D721Med (cell line): Measurements from ENCODE around the gene CFAP99.
"Not testable (repeated sequence)": the region's sequence is repeated elsewhere in the genome, so short reads cannot be mapped to it uniquely, and the experiment has no call there.

Experiments used
- DNase-seq: peaks from one replicate; pipeline ENCODE4 v3.0.0; 2011; ENCODE audit warnings: low spot score; ENCODE audit not compliant: insufficient read length
- FAIRE-seq: peaks from 2 replicates; lab custom pipeline; 2011; peaks lifted over from hg19 to GRCh38; lab: Jason Lieb, UNC
- TF ChIP-seq, protein P1 (sequence below): IDR thresholded peaks from 2 replicates; pipeline ENCODE4 v1.5.1; 2012; ENCODE audit warnings: mild to moderate bottlenecking, control low read depth; ENCODE audit not compliant: insufficient read depth; ENCODE audit errors: missing control alignments

Gene CFAP99

DNA sequence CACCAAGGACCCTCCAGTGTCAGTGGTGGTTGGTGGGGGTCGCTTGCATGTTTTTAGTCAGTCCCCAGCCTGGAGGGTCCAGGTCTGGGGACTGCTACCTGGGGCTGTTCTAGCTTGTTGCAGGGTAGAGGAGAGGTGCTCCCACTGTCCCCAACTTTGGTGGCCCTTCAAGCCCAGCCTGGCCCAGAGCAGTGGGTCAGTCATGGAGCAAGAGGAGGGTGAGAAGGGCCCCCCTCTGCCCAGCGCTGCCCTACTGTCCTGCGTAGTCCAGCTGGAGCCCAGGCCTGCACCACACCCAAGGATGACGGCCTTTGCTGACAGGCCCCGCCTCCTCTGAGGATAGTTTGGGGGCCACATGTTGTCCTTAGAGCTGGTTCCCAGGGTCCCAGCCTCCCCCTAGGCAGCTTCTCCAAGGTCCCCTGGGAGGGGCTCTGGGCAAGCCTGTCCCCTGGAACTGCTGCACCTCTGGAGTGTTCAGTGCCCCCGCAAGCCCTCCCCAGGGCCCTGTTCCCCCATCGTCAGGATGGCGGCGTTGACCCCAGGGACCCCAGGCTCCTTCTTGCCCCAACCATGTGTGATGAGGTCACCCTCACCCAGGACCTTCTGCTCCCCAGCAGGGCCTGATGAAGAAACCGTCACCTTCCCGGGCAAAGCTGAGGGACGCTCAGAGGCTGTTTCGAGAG is 6.8 kb downstream of the CFAP99 start:
- no peak for DNase-seq
- TF ChIP-seq, protein P1, sequence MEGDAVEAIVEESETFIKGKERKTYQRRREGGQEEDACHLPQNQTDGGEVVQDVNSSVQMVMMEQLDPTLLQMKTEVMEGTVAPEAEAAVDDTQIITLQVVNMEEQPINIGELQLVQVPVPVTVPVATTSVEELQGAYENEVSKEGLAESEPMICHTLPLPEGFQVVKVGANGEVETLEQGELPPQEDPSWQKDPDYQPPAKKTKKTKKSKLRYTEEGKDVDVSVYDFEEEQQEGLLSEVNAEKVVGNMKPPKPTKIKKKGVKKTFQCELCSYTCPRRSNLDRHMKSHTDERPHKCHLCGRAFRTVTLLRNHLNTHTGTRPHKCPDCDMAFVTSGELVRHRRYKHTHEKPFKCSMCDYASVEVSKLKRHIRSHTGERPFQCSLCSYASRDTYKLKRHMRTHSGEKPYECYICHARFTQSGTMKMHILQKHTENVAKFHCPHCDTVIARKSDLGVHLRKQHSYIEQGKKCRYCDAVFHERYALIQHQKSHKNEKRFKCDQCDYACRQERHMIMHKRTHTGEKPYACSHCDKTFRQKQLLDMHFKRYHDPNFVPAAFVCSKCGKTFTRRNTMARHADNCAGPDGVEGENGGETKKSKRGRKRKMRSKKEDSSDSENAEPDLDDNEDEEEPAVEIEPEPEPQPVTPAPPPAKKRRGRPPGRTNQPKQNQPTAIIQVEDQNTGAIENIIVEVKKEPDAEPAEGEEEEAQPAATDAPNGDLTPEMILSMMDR = no peak
- no peak for FAIRE-seq

DNA sequence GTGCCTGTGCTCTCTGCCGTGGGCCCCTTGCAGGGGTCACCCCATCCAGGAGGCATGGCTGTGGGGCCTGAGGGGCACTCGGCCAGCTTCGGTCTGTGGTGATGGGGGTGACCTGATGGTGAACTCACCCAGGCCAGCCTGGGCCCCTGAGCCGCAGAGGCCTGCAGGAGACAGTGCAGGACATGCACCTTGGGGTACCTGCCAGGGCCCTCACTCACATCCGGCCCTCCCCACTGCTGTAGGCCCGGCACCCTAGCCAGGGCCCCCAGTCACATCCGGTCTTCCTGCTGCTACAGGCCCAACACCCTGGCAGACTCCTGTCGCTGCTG is 7.3 kb downstream of the CFAP99 start:
- no peak for DNase-seq
- TF ChIP-seq, protein P1 = no peak
- no peak for FAIRE-seq

DNA sequence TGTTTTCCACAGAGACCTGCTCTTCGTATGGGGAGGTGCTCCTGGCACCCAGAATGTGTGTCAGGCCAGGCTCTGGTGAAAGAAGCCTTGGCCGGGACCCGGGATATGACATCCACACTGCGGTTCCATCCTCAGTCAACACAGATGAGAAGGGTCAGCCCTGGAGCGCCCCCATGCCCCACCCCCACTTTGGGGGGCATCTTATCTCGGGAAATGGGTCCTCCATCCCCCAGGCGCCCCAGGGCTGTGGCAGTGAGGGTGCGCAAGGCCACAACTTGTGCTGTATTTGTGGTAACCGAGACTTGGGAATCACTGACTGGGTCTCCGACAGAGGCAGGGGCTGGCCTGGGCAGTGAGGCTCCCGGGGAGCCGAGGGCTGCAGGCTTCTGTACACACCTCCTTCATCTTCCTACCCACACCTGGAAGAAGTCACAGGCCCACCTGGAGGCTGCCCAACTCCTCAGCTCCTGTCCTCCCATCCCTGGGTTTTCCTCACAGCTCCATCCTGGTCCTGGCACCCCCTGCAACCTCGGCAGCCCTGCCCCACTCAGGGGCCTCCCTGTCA is 8.0 kb downstream of the CFAP99 start:
- FAIRE-seq (no peak), DNase-seq (no peak)
- TF ChIP-seq, protein P1 = no peak

DNA sequence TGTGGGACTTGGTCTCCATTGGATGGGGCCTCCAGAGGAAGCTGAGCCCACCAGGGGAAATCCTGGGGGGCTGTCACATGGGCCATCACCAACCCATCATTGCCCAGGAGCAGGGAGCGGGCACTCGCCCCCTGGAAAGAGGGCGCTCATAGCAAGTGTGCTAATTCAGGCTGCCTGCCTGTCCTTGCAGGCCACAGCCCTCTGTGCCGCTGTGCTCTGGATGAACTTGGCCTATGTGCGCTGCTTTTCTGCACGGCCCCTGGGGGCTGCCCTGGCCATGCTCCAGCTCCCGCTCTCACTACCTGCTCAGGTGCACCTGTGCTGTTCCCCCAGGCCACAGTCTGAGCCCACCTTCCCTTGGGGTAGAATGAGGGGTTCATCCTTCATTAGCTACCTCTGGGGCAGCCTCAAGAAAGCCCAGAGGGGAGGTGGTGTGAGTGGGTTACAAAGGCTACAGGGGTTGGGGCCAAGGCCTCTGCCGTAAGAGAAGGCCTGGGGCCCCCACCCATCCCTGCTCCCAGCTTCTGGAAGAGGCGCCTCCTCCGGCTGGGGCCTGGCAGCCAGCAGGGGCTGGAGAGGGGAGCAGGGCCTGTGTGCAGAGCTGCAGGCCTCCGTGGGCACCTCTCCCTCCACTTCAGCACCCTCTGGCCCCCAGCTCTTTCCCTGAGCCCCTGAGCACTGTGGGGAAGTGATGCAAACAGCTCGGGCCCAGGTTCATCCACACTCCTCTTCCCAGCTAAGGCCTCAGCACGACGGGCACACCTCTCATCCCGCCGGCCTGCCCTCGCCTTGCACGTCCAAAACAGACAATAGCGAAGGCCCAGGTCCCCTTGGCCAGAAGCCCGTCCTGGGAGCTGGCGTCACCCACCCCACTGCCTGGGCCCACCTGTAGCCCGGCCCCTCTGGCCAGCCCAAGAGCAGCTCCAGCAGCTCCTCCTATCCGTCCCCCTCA is 8.9 kb downstream of the CFAP99 start:
- no peak for DNase-seq
- FAIRE-seq = no peak
- TF ChIP-seq, protein P1 = no peak

DNA sequence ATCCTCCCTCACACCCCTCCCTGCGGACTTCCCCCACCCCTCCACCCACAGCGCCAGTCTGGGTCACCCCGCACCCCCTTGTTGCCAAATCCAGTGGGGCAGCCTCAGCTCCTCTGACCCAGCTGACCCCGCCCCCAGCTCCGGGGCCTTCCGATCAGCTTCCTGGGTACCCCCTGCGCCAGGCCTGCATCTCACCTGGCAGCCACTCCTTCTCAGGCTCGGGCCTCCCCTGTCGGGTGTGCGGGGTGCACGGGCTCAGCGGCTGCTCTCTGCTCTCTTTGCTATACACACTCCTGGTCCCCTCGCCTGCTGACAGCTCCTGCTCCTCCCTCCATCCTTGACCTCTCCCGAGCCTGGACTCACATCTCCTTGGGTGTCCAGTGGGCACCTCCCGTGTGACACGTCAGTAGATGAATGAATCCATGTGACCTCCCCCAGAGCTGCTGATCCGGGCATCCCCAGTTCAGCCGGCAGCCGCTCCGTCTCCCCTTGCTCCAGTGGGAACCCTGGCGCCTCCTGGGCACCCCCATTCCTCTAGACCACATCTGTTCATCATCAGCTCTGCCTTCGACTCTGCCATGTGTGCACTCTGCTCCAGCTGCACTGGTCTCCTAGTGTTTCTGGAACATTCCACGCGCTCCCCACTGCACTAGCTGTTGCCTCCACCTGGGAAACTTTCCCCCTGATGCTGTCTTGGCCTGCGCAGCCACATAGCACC is 9.9 kb downstream of the CFAP99 start:
- TF ChIP-seq, protein P1 = no peak
- FAIRE-seq = no peak
- DNase-seq = no peak

DNA sequence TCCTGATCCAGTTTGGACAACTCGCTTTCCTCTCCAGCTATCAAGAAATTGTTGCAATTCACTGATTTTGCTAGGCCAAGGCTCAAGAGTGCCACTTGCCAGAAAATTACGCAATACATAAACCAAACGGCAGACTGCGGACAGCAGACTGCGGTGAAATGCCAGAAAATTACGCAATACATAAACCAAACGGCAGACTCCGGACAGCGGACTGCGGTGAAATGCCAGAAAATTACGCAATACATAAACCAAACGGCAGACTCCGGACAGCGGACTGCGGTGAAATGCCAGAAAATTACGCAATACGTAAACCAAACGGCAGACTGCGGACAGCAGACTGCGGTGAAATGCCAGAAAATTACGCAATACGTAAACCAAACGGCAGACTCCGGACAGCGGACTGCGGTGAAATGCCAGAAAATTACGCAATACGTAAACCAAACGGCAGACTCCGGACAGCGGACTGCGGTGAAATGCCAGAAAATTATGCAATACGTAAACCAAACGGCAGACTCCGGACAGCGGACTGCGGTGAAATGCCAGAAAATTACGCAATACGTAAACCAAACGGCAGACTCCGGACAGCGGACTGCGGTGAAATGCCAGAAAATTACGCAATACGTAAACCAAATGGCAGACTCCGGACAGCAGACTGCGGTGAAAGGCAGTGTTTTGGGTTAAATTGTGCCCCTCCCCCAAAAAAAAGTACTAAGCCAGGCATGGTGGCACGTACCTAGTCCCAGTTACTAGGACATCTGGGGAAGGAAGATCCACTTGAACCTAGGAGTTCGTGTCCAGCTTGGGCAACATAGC is 11.4 kb downstream of the CFAP99 start:
- DNase-seq, FAIRE-seq: not testable (repeated sequence)
